KOPT-K1 (cell line): ENCODE measurements around the gene PCDH9.
"Not testable (repeated sequence)": the region's sequence is repeated elsewhere in the genome, so short reads cannot be mapped to it uniquely, and the experiment has no call there.

Experiments
- H3K27ac ChIP-seq: fragments of 200-600 bp; sonication (generic); 2 replicates; pipeline ENCODE4 v1.5.1; 2016; ENCODE audit warnings: antibody characterized with exemption, mild to moderate bottlenecking, low read depth, low read length; ENCODE audit not compliant: poor library complexity, severe bottlenecking
- H3K36me3 ChIP-seq: fragments of 200-600 bp; sonication (generic); 2 replicates; pipeline ENCODE4 v1.5.1; 2017; ENCODE audit warnings: antibody characterized with exemption, mild to moderate bottlenecking, low read length, moderate library complexity; ENCODE audit not compliant: insufficient read depth
- H3K9me3 ChIP-seq: fragments of 200-600 bp; sonication (generic); 2 replicates; pipeline ENCODE4 v1.5.1; 2017; ENCODE audit warnings: antibody characterized with exemption, low read length, mild to moderate bottlenecking; ENCODE audit not compliant: insufficient read depth, poor library complexity, severe bottlenecking

PCDH9 gene

GRCh38 chr13:66323745-66324347 is 906.3 kb downstream of the PCDH9 start:
- Histone ChIP-seq H3K36me3 (no peaks in the 10 kb centered on the region), H3K27ac (no peak overlapping the region), H3K9me3 (no peaks in the 10 kb centered on the region)

GRCh38 chr13:66322936-66323335 is 907.2 kb downstream of the PCDH9 start:
- H3K9me3 ChIP-seq: no peaks in the 10 kb centered on the region
- H3K36me3 ChIP-seq: no peaks in the 10 kb centered on the region
- no peak overlapping the region for H3K27ac ChIP-seq

GRCh38 chr13:66322193-66322740 is 907.9 kb downstream of the PCDH9 start:
- Histone ChIP-seq H3K27ac (no peak overlapping the region), H3K9me3 (no peaks in the 10 kb centered on the region), H3K36me3 (no peaks in the 10 kb centered on the region)

GRCh38 chr13:66314911-66315310 is 915.2 kb downstream of the PCDH9 start:
- Histone ChIP-seq H3K9me3 (no peaks in the 10 kb centered on the region), H3K27ac (no peak overlapping the region), H3K36me3 (no peaks in the 10 kb centered on the region)

- Histone ChIP-seq H3K36me3 (no peaks in the 10 kb centered on the region), H3K27ac (no peak overlapping the region), H3K9me3 (no peaks in the 10 kb centered on the region)
Observed at GRCh38 chr13:66313413-66313812, 916.7 kb downstream of the PCDH9 start.

- H3K36me3 ChIP-seq: no peaks in the 10 kb centered on the region
- H3K9me3 ChIP-seq: no peaks in the 10 kb centered on the region
- no peak overlapping the region for H3K27ac ChIP-seq
Observed at GRCh38 chr13:66312312-66313087, 917.6 kb downstream of the PCDH9 start.

GRCh38 chr13:66305961-66306617 is 924.0 kb downstream of the PCDH9 start:
- H3K36me3 ChIP-seq: no peaks in the 10 kb centered on the region
- H3K9me3 ChIP-seq: no peaks in the 10 kb centered on the region
- H3K27ac ChIP-seq: peak overlapping the region; percentile 28

GRCh38 chr13:66301482-66301881 is 928.7 kb downstream of the PCDH9 start:
- no peaks in the 10 kb centered on the region for H3K36me3 ChIP-seq
- peaks cover 5% of the 10 kb centered on the region for H3K9me3 ChIP-seq
- H3K27ac ChIP-seq: no peak overlapping the region

- Histone ChIP-seq H3K36me3 (no peaks in the 10 kb centered on the region), H3K9me3 (peaks cover 5% of the 10 kb centered on the region), H3K27ac (no peak overlapping the region)
Observed at GRCh38 chr13:66301006-66301405, 929.1 kb downstream of the PCDH9 start.

GRCh38 chr13:66296875-66297274 is 933.3 kb downstream of the PCDH9 start:
- Histone ChIP-seq H3K36me3 (no peaks in the 10 kb centered on the region), H3K9me3 (peaks cover 5% of the 10 kb centered on the region), H3K27ac (no peak overlapping the region)

GRCh38 chr13:66296328-66296727 is 933.8 kb downstream of the PCDH9 start:
- Histone ChIP-seq H3K27ac (no peak overlapping the region), H3K9me3 (peaks cover 5% of the 10 kb centered on the region), H3K36me3 (no peaks in the 10 kb centered on the region)

- not testable (repeated sequence) for H3K9me3 ChIP-seq, H3K27ac ChIP-seq, H3K36me3 ChIP-seq
Observed at GRCh38 chr13:66286806-66287205, 943.3 kb downstream of the PCDH9 start.

GRCh38 chr13:66275416-66275815 is 954.7 kb downstream of the PCDH9 start:
- Histone ChIP-seq H3K27ac (no peak overlapping the region), H3K9me3 (peaks cover 16% of the 10 kb centered on the region), H3K36me3 (no peaks in the 10 kb centered on the region)

GRCh38 chr13:66273011-66273410 is 957.1 kb downstream of the PCDH9 start:
- no peak overlapping the region for H3K27ac ChIP-seq
- peaks cover 16% of the 10 kb centered on the region for H3K9me3 ChIP-seq
- no peaks in the 10 kb centered on the region for H3K36me3 ChIP-seq

GRCh38 chr13:66266761-66267160 is 963.4 kb downstream of the PCDH9 start:
- H3K36me3 ChIP-seq: no peaks in the 10 kb centered on the region
- no peak overlapping the region for H3K27ac ChIP-seq
- no peaks in the 10 kb centered on the region for H3K9me3 ChIP-seq
